ENCODE results near the gene IRX4.

- TF ChIP-seq BHLHE40 (IDR thresholded peaks at IDR 0.05; ENCODE audit: borderline replicate concordance) (no peak), FOXA1 (IDR thresholded peaks at IDR 0.05) (no peak), SUZ12 (IDR thresholded peaks at IDR 0.05) (no peak), HDGF (IDR thresholded peaks at IDR 0.05; ENCODE audit: borderline replicate concordance) (no peak), FOXM1 (IDR thresholded peaks at IDR 0.05; ENCODE audit: borderline replicate concordance) (no peak), ARNT (IDR thresholded peaks at IDR 0.05) (no peak), NFRKB (IDR thresholded peaks at IDR 0.05) (no peak)
These were observed 26.2 kb upstream of the IRX4 start for GRCh38 chr5:1908931-1909330.
